CD4-positive, alpha-beta T cell treated with Interleukin-6 at 100 ng/mL for 8 hours (primary cell): ENCODE measurements around the gene COPS8.

Experiments used
- DNase-seq: peaks from one replicate; pipeline ENCODE4 v3.0.0-alpha.2; 2020; ENCODE audit warnings: mixed read lengths, low spot score

Gene COPS8

GRCh38 chr2:237131749-237132533 lies 46.3 kb downstream of the COPS8 start:
- no peak for DNase-seq

- no peak for DNase-seq
Observed at GRCh38 chr2:237132799-237133198, 47.1 kb downstream of the COPS8 start.

GRCh38 chr2:237134321-237135230 lies 48.9 kb downstream of the COPS8 start:
- DNase-seq: no peak

GRCh38 chr2:237136824-237137223 lies 51.1 kb downstream of the COPS8 start:
- no peak for DNase-seq

GRCh38 chr2:237137626-237138323 lies 52.1 kb downstream of the COPS8 start:
- DNase-seq: no peak

- no peak for DNase-seq
Observed at GRCh38 chr2:237139123-237139675, 53.5 kb downstream of the COPS8 start.

GRCh38 chr2:237140689-237141285 lies 55.1 kb downstream of the COPS8 start:
- no peak for DNase-seq

- DNase-seq: no peak
Observed at GRCh38 chr2:237141571-237142051, 55.9 kb downstream of the COPS8 start.

GRCh38 chr2:237143118-237143517 lies 57.4 kb downstream of the COPS8 start:
- DNase-seq: no peak

- DNase-seq: no peak
Observed at GRCh38 chr2:237143676-237144440, 58.2 kb downstream of the COPS8 start.

- no peak for DNase-seq
Observed at GRCh38 chr2:237144516-237144915, 58.8 kb downstream of the COPS8 start.

GRCh38 chr2:237147317-237147716 lies 61.6 kb downstream of the COPS8 start:
- no peak for DNase-seq

- no peak for DNase-seq
Observed at GRCh38 chr2:237148624-237149023, 62.9 kb downstream of the COPS8 start.

GRCh38 chr2:237149425-237149824 lies 63.7 kb downstream of the COPS8 start:
- no peak for DNase-seq
